ENCODE measurements around the gene IPO11.
"Not testable (repeated sequence)": the region's sequence is repeated elsewhere in the genome, so short reads cannot be mapped to it uniquely, and the experiment has no call there.

Gene IPO11

DNA sequence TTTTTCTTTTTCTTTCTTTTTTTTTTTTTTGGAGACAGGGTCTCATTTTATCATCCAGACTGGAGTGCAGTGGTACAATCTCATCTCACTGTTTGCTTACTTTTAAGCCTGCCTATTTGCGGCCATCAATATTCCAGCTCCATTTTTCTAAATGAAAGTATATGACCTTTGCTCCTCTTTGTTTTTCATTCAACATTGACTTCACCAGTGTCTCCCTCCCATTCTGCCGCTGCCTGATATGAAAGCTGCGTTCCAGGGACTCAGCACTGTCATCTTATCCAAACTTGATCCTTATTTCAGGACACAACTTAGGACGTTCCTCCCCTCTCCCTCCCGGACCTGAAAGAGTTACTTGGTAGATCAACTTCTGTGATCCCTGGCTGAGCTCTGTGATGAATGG lies 239.7 kb downstream of the IPO11 start:
- DNase-seq: no peak

DNA sequence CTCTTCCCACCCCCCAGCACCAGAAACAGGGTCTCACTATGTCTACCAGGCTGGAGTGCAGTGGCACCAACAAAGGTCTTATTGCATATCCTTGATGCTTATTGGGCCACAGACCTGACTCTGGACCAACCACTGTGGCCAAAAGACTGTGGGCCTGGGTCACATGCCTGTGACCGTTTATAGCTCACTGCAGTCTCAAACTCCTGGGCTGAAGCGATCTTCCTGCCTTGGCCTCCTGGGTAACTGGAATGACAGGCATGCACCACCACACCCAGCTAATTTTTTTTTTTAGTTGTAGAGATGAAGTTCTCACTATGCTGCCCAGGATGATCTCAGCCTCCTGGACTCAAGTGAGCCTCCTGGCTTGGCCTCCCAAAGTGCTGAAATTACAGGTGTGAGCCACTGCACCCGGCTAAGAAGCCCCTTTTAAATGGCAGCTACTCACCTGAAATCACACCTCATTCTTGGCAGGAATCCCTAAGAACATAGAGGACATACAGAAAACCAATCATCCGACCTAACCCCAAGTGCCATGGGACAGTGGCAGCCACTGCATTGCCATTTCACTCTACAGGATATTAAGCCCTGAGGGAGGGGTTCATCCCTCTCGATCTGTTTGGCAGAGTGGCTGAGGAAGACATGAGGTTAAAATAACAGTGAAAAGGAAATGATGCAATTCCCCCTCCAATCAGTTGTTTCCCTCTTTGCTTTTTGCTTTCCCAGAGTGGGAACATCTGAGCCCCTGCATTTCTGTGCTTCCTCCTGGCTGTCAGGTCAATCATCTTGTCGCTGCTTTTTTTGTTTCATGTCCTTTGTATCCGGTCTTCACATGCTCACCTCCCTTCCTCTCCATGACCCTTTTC lies 240.7 kb downstream of the IPO11 start:
- DNase-seq: no peak

DNA sequence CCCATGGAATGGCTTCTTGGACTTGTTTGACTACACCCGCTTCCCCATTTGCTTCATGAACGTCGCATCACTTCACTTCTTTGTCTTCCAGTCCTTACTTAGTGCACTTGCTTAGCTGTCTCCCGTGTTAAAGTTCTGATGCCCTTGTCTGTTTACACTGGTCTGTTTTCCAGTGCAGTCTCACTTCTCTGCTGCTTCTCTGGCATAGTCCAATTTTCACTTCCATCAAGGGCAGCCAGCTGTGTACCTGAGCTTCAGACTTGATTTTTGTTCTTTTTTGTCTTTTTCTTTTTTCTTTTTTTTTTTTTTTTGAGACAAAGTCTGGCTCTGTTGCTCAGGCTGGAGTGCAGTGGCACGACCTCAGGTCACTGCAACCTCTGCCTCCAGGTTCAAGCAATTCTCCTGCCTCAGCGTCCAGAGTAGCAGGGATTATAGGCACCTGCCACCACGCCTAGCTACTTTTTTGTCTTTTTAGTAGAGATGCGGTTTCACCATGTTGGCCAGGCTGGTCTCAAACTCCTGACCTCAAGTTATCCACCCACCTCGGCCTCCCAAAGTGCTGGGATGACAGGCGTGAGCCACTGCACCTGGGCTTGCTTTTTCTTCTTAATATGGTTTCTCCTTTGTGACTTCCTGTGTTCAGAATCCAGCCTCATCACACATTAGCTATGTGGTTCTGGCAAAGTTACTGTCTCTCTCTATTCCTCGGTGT lies 241.5 kb downstream of the IPO11 start:
- DNase-seq: no peak

DNA sequence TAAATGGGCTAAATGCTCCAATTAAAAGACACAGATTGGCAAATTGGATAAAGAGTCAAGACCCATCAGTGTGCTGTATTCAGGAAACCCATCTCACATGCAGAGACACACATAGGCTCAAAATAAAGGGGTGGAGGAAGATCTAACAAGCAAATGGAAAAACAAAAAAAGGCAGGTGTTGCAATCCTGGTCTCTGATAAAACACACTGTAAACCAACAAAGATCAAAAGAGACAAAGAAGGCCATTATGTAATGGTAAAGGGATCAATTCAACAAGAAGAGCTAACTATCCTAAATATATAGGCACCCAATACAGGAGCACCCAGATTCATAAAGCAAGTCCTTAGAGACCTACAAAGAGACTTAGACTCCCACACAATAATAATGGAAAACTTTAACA lies 245.2 kb downstream of the IPO11 start:
- DNase-seq: not testable (repeated sequence)

DNA sequence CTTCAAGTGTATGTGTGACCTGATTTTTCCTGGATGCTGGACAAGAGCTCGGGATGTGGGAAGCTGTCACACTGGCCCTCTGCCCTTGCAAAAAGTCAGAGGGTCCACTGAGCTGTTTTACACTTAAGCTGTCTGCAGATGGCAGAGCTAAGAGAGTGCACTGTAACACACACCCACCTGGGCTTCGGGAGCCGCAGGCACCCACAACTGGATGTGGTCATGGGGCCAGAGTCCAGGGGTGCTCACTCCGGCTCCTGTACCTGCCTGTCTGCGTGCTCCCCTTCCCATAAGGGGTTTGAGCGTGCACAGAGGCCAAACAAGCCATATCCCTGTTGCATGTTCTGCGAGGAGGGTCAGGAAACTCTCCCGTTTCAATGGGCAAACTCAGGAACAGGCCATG lies 248.6 kb downstream of the IPO11 start:
- DNase-seq: no peak

DNA sequence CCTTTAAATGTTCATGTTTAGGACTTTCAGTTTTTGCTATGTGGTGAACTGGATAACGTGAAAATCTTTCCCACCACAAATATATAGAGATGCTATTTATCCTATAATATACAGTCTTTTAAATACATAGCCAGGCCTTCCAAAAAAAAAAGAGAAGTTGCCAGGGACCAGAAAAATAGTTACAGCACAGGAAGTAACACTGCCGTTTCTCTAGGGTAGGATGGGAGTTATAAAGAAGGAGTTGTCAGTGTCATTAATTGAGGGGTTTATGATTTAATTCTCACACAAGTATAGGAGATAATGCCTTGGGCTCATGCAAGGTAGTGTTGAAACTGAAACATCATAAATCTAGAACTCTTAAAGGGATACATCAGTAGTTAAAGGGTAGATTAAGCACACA lies 250.0 kb downstream of the IPO11 start:
- DNase-seq: no peak

DNA sequence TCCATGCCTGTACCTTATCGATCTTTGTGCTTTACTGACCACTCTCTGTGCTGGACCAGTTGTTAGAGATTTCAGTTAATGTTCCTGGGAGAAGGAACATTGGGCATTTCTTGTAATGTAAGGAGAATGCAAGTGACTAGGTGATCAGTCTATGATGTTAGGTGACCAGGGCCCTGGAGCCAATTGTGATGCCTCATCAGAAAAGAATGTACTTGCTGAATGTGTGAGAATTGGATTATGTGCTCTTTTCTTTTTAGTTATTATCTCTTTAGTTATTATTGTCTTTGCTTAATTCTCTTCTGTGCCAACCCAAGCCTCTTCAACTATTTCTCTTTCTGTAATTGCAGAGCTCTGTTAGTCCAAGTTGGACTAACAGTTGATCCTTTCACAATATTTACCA lies 258.9 kb downstream of the IPO11 start:
- DNase-seq: no peak

DNA sequence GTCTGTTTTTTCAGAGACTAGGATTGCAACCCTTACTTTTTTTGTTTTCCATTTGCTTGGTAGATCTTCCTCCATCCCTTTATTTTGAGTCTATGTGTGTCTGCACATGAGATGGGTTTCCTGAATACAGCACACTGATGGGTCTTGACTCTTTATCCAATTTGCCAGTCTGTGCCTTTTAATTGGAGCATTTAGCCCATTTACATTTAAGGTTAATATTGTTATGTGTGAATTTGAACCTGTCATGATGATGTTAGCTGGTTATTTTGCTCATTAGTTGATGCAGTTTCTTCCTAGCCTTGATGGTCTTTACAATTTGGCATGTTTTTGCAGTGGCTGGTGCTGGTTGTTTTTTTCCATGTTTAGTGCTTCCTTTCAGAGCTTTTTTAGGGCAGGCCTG lies 264.0 kb downstream of the IPO11 start:
- DNase-seq: not testable (repeated sequence)

Data from NCI-H69 (cell line).